PC-3 (cell line): ENCODE results near the gene ARL16.

Experiments
- CTCF ChIP-seq: fragments of 300-600 bp; sonication (generic); conservative IDR thresholded peaks from 2 replicates; pipeline ENCODE4 v1.5.1; 2017; ENCODE audit warnings: antibody characterized with exemption, low read depth, mild to moderate bottlenecking, low read length
- EZH2 ChIP-seq: fragments of 300-600 bp; sonication (generic); IDR thresholded peaks from one replicate; pipeline ENCODE4 v1.6.1; 2017; ENCODE audit warnings: antibody characterized with exemption, mild to moderate bottlenecking, low read length; ENCODE audit not compliant: unreplicated experiment
- EZH2phosphoT487 ChIP-seq: fragments of 300-600 bp; sonication (generic); IDR thresholded peaks from 2 replicates; pipeline ENCODE4 v1.6.1; 2018; ENCODE audit warnings: mild to moderate bottlenecking, antibody characterized with exemption, low read length, borderline replicate concordance

GRCh38 chr17:81700353-81701287, 17.0 kb upstream of the ARL16 start:
- TF ChIP-seq CTCF: no peak
- no peak for TF ChIP-seq EZH2
- TF ChIP-seq EZH2phosphoT487: no peak
